ENCODE measurements around the gene CRIP2.
A peak's percentile ranks its signal among the peaks of the same experiment; 100 is the strongest.

CRIP2 gene

DNA sequence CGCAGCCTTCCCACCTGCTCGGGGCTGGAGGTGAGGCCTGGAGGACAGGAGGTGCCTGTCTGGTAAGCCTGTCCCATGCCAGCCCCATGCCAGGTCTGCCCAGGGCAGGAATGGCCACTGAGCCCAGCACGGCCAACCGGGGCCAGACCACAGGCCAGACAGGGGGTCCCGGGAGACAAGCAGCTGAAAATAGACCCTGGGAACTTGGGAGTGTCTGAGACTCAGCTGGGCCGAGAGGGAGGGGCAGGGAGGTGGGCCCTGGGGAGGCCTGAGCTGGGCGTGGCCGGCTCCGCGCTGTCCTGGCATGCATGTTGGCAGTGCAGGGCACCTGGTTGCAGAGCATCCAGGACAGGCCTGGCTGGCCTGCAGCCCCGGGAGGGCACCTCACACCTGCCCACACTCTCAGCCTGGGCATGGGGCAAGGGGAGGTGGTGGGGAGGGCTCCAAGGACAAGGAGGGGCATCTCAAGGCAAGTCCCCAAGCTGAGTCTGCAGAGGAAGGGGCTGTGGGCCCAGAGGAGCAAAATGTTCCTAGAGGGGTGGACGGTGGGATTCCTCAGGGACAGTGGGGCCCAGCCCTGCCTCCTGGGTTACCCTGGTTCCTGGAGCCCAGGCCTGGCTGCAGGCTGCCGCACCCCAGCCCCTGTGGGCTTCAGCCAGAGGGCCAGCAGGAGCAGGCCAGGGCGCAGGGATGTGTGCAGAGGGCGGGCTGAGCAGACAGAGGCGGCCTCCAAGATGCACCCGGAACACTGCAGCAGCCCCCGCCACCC lies 8.9 kb downstream of the CRIP2 start:
- no peak overlapping the region for H3K4me3 ChIP-seq (ENCODE audit: low read depth, low read length)
- TF ChIP-seq CTCF (IDR thresholded peaks at IDR 0.05; ENCODE audit: low read depth, low read length) = no peak

GRCh38 chr14:105484069-105484996 lies 9.7 kb downstream of the CRIP2 start:
- no peak overlapping the region for H3K4me3 ChIP-seq (ENCODE audit: low read depth, low read length)
- TF ChIP-seq CTCF (IDR thresholded peaks at IDR 0.05; ENCODE audit: low read depth, low read length) = no peak

DNA sequence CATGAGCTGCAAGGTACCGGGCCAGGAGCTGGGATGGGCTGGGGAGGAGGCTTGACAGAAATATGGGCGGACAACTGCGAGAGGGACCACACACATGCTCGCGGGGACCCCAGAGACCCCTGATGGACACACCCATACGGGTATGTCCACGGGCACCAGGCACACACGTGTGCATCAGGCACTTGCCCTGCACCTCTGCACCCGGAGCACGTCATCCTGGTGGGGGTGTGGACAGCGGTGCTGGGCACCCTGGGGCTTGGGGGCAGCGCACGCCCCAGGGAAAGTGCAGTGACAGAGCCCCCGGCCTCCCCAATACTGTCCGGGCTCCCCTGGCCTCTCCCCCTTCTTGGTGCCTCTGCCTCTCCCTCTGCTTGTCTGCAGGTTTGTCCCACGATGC lies 10.4 kb downstream of the CRIP2 start:
- H3K4me3 ChIP-seq (ENCODE audit: low read depth, low read length) = no peak overlapping the region
- TF ChIP-seq CTCF (IDR thresholded peaks at IDR 0.05; ENCODE audit: low read depth, low read length) = no peak

DNA sequence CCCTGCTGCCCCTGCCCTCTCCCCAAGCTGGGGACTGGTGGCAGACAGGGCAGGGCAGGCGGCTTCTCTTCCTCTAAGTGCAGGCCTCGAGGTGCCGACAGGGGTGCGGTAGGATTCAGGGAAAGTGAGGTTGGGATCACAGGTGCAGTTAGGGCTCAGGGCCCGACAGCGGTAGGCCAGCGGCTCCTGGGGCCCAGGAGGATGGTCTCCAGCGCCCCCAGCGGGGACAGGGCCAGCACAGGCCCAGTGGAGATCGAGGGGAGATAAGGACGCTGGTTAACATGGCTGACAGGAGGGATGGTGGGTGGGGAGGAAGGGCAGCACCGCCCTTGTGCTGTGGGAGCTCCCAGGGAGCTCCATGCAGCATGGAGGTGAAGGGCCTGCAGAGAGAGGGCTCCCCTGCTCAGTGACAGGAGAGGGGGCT lies 11.1 kb downstream of the CRIP2 start:
- H3K4me3 ChIP-seq (ENCODE audit: low read depth, low read length) = no peak overlapping the region
- 0 out of 2 replicates have a peak, but pooled peaks have one; percentile 8 for TF ChIP-seq CTCF (IDR thresholded peaks at IDR 0.05; ENCODE audit: low read depth, low read length)

DNA sequence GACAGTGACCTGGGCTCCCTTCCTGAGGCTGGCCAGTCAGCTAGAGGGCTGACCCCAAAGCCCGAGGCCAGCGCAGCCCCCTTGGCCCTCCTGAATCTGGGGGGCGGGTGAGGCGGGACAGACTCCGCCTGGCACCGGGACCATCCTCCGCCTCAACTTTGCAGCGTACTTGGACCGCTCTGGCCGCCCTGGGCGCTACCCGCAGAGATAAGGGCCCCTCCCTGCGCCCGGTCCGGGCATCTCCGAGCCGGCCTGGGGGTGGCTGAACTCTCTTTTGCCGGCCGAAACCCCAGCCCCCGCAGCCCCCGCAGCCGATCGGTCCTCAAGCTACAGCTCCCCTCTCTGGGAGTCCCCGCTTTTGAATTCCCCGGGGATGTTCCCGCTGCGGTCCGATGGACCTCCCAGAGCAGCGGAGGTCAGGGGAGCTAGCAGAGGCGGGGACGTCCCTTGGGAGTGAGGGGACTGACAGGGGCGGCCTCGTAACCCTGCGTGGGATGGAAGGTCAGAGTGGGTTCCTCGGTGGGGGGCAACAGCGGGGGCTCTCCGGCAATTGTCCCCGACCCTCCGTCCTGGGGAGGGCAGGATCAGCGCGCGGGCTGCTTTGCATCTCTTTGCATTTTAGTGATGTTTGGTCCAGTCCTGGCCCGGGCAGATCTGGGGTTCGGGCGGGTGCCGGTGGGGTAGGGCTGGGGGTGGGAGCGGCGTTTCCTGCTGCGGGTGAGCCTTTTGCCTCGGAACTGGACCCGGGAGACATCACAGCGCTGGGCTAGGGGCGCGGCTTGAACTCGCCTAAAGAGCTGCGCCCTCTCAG lies 11.7 kb downstream of the CRIP2 start, which contains the start of gene CRIP1:
Gene CRIP1 (plus strand): TSS at position 724 of the 811 bp plus-strand sequence. CDS start 374 bp downstream, outside the sequence.
- H3K4me3 ChIP-seq (ENCODE audit: low read depth, low read length) = no peak within 1 kb of the TSS
- TF ChIP-seq CTCF (IDR thresholded peaks at IDR 0.05; ENCODE audit: low read depth, low read length) = no peak

DNA sequence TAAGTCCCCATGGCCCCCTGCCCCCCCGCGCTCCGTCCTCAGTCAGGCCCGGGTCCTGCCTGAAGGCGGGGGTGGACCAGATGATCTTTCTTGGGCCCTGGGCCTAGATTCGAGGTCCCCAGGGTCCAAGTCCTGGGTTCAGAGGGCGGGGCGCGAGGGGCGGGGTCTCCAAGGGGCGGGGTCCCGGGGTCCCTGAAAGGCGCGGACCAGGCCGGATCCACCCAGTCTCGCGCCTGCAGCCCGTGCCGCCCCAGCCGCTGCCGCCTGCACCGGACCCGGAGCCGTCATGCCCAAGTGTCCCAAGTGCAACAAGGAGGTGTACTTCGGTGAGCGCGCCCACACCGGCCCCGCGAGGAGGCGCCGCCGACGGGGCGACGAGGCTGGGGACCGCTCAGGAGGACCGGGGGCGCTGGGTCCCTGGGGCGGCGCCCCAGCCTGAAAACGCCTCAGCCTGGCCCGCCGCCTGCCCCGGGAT lies 12.4 kb downstream of the CRIP2 start:
- no peak for TF ChIP-seq CTCF (IDR thresholded peaks at IDR 0.05; ENCODE audit: low read depth, low read length)

More for the DNA sequence above, 12.4 kb downstream of the CRIP2 start:
- no peak overlapping the region for H3K4me3 ChIP-seq (ENCODE audit: low read depth, low read length)

All from WI38 (cell line).